Psoas muscle (tissue), 8 donors: ENCODE data around the gene KRT7. TPM values are rescaled to one million over a fixed set of nuclear protein-coding genes. Genes with fewer than 3 reads are reported as not detected.

Source experiments
- ATAC-seq, 4 donors: fragments of 200-7000 bp; cut with Tn5 transposase; one replicate each; pipeline ENCODE4 v1.9.1; 2020; ENCODE audit warnings: moderate library complexity in 3 of 4, mild to moderate bottlenecking in 2 of 4
- DNase-seq, 2 donors: peaks; one replicate each; pipeline ENCODE4 v3.0.0-alpha.2; 2020
- H3K27ac ChIP-seq: fragments of 200-600 bp; one replicate; pipeline ENCODE4 v1.8.0; 2022
- H3K27me3 ChIP-seq, 3 donors: fragments of 200-600 bp in 1 of 3; one replicate each; pipeline versions ENCODE4 v1.6.1 to v1.8.0; 2013 to 2022; ENCODE audit warnings: low read length in 2 of 3, mild to moderate bottlenecking in 2 of 3, moderate library complexity in 1 of 3; ENCODE audit not compliant: insufficient read depth in 3 of 3
- H3K36me3 ChIP-seq, 2 donors: fragments of 200-600 bp in 1 of 2; one replicate each; pipeline versions ENCODE4 v1.6.1 to v1.8.0; 2013 to 2022; ENCODE audit warnings: low read depth in 1 of 2, mild to moderate bottlenecking in 1 of 2, moderate library complexity in 1 of 2; ENCODE audit not compliant: insufficient read depth in 1 of 2
- H3K4me1 ChIP-seq: fragments of 200-600 bp; one replicate; pipeline ENCODE4 v1.8.0; 2022
- H3K4me3 ChIP-seq: fragments of 200-600 bp; one replicate; pipeline ENCODE4 v1.8.0; 2022; ENCODE audit warnings: mild to moderate bottlenecking
- H3K9me3 ChIP-seq: fragments of 200-600 bp; one replicate; pipeline ENCODE4 v1.8.0; 2022
- WGBS, 3 donors: extraction: QIAGEN DNeasy Blood & Tissue Kit; methylation state at CpG; one replicate each; pipeline versions ENCODE4 v1.1.6 to v1.1.7; 2013; 5-methylcytosine and 5-hydroxymethylcytosine counted together
- intact Hi-C, 2 donors: fragments of 100-400 bp; cut with DNase I; formaldehyde crosslinking; loops; one replicate each; pipeline versions ENCODE4 v1.11.0 to v1.14.2; 2022
- polyA plus RNA-seq, 3 donors: library from polyadenylated mRNA; stranded (reverse); fragments of 200-250 nt; gene quantifications; one replicate each; pipeline ENCODE4 v1.2.3, GENCODE V29; 2013
- total RNA-seq, 4 donors: library from RNA; stranded (reverse); fragmentation: NEBNext Ultra II Directional in 2 of 4; extraction: Animal tissue kit (Norgen Biotek cat#: 25700) in 2 of 4; gene quantifications; one replicate each; pipeline versions ENCODE4 v1.2.1 to v1.2.4, GENCODE V29; 2021 to 2023
- TF ChIP-seq, protein P1 (sequence below): fragments of 200-600 bp; IDR thresholded peaks from one replicate; pipeline ENCODE4 v1.8.0; 2022; ENCODE audit warnings: antibody characterized with exemption
- donor health status: healthy with polysubstance abuse.
- donor health status: DM: no; HTN: no; CAD: no; lungs with moderate emphysema.
- donor health status: Bipolar disorder and iron deficiency.
- donor health status: healthy.
- donor health status: DM: yes; HTN: yes; CAD: no.
- donor health status: DM: no; HTN: no; CAD: no.
- donor health status: DM: no; HTN: no; CAD: no.
- donor health status: DM: yes; HTN: yes; CAD: no.

The KRT7 gene
- total and polyA plus RNA-seq, 7 donors = 0.39 to 3.9 (median 1.6) TPM

DNA sequence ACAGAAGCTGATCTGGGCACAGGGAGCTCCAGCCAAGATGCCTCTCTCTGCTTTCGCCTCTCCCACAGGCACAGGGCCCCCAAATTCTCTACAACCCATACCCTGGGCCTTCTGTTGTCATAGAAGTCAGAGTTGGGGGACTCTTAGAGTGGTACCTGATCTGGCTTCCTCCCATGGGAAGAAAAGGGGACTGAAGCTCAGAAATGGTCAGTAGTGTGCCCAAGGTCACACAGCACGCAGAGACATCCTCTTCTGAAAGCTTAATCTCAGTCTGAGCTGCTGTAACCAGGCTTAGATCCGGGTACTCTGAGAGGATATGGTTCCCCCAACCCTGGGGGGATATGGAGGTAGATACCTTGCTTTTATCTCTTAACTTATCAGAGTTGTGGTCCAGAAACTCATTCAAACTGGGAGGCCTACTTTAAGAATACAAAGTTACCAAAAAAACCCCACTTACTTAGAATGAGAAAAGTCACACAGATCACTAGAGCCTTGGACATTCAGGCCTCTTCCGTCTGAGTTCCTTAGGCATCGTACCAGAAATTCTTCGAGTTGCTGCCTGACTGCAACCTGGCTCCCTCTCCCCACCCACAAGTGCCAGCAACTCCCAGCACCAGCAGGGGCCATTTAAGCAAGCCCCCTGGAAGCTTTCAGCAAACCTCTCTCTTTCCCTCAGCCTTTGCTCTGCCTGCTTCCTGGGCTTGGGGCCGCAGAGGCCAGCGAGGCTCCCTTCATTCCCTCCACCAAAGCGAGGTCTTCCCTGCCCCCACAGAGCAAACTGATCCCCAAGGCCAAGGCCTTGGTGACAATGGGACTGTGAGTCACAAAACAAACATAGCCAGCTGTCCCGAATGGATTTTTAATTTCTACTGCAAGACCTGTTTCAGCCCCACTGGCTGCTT lies 13.9 kb downstream of the KRT7 start:
- Histone ChIP-seq H3K4me1 (peaks cover 43% of the 10 kb centered on the region), H3K27me3 (no peaks in the 10 kb centered on the region), H3K4me3 (no peak overlapping the region), H3K9me3 (no peaks in the 10 kb centered on the region), H3K27ac (peak overlapping the region; percentile 72), H3K36me3 (no peaks in the 10 kb centered on the region)
- TF ChIP-seq, protein P1, sequence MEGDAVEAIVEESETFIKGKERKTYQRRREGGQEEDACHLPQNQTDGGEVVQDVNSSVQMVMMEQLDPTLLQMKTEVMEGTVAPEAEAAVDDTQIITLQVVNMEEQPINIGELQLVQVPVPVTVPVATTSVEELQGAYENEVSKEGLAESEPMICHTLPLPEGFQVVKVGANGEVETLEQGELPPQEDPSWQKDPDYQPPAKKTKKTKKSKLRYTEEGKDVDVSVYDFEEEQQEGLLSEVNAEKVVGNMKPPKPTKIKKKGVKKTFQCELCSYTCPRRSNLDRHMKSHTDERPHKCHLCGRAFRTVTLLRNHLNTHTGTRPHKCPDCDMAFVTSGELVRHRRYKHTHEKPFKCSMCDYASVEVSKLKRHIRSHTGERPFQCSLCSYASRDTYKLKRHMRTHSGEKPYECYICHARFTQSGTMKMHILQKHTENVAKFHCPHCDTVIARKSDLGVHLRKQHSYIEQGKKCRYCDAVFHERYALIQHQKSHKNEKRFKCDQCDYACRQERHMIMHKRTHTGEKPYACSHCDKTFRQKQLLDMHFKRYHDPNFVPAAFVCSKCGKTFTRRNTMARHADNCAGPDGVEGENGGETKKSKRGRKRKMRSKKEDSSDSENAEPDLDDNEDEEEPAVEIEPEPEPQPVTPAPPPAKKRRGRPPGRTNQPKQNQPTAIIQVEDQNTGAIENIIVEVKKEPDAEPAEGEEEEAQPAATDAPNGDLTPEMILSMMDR = no peak
- 41 to 55% (median 44%) methylated on average over 10 of the region's 10 CpGs for WGBS, 3 donors
- intact Hi-C loops = no loop called here
- peak; percentile 76 to 85 (median 78) for ATAC-seq
- DNase-seq = peak in 1 of 2 donors; percentile 55

DNA sequence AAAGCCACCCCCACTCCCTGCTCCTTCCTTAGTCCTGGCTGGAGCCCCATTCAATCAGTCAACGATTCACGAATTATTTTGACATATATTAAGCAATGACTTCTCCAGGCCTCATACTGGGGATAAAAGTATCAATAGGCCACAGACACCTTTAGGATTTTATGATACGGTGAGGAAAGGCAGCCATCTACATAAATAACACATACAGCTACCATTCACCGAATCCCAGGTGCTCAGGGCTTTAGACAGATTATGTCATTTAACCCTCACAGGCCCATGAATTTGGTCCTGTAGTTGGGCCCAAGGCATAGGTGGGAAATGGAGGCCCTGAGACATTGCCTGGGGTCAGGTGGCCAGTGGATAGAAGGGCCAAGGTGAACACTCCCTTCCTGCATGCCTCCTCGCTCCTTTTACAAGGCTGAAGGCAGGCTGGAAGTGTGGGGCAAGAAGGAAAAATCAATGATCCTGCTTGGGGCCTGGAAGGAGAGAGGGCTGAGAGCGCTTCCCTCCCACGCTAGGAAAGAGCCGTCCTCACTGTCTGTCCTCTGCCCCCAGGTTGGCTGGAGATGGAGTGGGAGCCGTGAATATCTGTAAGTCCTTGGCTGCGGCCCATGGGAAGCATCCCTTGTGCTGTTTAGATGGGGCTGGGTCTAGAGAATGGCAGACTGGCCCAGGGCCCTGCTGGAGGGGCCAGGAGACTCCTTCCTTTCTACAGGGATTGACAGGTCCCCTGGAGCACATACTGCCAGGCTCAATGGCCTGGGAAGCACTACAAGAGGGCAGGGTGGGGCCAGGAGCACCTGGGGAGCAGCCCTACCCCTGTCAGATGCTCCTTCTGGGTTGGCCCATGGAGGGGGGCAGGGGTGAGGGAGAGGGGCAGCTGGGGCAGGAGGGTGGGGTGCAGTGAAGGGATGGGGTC lies 14.8 kb downstream of the KRT7 start:
- Histone ChIP-seq H3K4me3 (no peak overlapping the region), H3K4me1 (peaks cover 43% of the 10 kb centered on the region), H3K9me3 (no peaks in the 10 kb centered on the region), H3K27ac (peak overlapping the region; percentile 72), H3K27me3 (no peaks in the 10 kb centered on the region), H3K36me3 (no peaks in the 10 kb centered on the region)
- DNase-seq (peak in 1 of 2 donors; percentile 36), ATAC-seq (no peak)
- 65 to 81% (median 75%) methylated on average over 10 of the region's 10 CpGs for WGBS, 3 donors
- TF ChIP-seq, protein P1 = no peak
- intact Hi-C loops = no loop called here

DNA sequence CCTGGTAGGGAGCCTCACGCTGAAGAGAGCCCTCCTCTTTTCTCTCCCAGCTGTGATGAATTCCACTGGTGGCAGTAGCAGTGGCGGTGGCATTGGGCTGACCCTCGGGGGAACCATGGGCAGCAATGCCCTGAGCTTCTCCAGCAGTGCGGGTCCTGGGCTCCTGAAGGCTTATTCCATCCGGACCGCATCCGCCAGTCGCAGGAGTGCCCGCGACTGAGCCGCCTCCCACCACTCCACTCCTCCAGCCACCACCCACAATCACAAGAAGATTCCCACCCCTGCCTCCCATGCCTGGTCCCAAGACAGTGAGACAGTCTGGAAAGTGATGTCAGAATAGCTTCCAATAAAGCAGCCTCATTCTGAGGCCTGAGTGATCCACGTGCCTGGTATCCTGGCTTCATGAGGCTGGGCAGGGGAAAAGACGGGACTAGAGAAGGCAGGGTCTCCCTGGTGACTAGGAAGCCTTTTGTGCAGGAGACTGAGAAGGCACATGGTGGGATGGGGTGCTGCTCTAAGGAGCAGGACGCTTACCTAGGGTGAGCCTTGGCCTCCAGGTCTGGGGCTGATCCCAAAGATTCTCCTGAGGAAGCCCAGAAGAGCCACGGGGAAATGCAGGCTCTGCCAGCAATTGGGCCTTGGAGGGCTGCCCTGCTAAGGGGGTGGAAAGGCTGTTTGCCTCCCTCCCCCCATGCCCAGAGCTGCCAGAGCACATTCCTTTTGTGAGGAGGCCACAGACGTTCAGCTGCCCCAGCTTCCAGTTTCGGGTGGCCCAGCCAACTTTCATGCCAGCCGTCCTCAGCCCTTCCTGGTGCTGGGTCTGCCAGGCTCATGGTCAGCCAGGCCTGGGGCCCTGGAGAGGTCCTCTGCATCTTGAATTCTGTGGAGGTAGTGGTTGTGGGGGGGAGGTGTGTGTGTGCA lies 15.8 kb downstream of the KRT7 start:
- ATAC-seq = peak; percentile 56 to 68 (median 60)
- H3K36me3 ChIP-seq = no peaks in the 10 kb centered on the region
- TF ChIP-seq, protein P1 = no peak
- peak overlapping the region; percentile 60 for H3K27ac ChIP-seq
- peak; percentile 64 to 77 for DNase-seq
- no peaks in the 10 kb centered on the region for H3K9me3 ChIP-seq
- no peaks in the 10 kb centered on the region for H3K27me3 ChIP-seq
- intact Hi-C loops = no loop called here
- H3K4me3 ChIP-seq = no peak overlapping the region
- H3K4me1 ChIP-seq = peaks cover 37% of the 10 kb centered on the region
- WGBS, 3 donors = 51 to 66% (median 63%) methylated on average over 16 to 18 of the region's 18 CpGs

DNA sequence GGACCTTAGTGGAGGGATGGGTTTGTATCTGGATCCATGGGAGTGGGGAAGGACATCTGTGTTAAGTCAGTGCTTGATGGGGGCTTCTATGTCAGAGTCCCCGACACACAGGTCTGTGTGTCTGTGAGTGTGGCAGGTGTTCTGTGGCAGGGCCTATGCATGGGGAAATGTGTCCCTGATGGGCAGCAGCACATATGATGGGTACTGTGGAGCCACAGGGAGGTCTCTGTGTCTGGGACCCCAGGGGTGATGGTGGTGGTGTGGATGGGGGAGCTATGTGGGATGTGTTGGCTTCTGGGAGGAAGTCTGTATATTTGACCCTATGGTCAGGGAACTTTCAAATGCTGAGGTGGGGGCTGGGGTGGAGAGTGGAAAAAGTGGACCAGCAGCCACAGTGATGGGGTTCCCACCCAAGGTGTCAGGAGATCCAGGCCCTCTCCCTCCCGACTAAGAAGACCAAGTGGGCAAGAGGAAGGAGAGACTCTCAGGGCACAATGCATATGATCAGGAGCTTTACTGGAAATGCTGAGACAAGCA lies 16.5 kb downstream of the KRT7 start:
- 45 to 70% (median 67%) methylated on average over 2 of the region's 2 CpGs for WGBS, 3 donors
- DNase-seq = peak in 1 of 2 donors; percentile 23
- no peak for ATAC-seq
- H3K4me1 ChIP-seq = peaks cover 32% of the 10 kb centered on the region
- H3K36me3 ChIP-seq = no peaks in the 10 kb centered on the region
- intact Hi-C loops = no loop called here
- H3K27ac ChIP-seq = peak overlapping the region; percentile 60
- no peak overlapping the region for H3K4me3 ChIP-seq
- H3K9me3 ChIP-seq = no peaks in the 10 kb centered on the region
- TF ChIP-seq, protein P1 = no peak
- no peaks in the 10 kb centered on the region for H3K27me3 ChIP-seq
